Mesendoderm (in vitro differentiated cells): ENCODE measurements around the gene FAM76B.

Source experiments
- DNase-seq: peaks from one replicate; pipeline ENCODE4 v3.0.0; 2013
- H2AK5ac ChIP-seq: 2 replicates; pipeline ENCODE4 v1.6.1; 2013; ENCODE audit warnings: low read length, inconsistent platforms
- H2BK120ac ChIP-seq: 2 replicates; pipeline ENCODE4 v1.6.1; 2013; ENCODE audit warnings: low read depth, mild to moderate bottlenecking, low read length, moderate library complexity, mixed read lengths
- H2BK15ac ChIP-seq: replicated peaks from 2 replicates; pipeline ENCODE4 v1.6.1; 2013; ENCODE audit warnings: low read depth, mild to moderate bottlenecking, moderate library complexity
- H2BK5ac ChIP-seq: 2 replicates; pipeline ENCODE4 v1.6.1; 2013; ENCODE audit warnings: low read length, inconsistent platforms
- H3K18ac ChIP-seq: 2 replicates; pipeline ENCODE4 v1.6.1; 2013; ENCODE audit warnings: mild to moderate bottlenecking, low read length, mixed read lengths
- H3K23ac ChIP-seq: one replicate; pipeline ENCODE4 v1.6.1; 2013; ENCODE audit warnings: low read length
- H3K27ac ChIP-seq: 2 replicates; pipeline ENCODE4 v1.5.1; 2013; ENCODE audit warnings: low read depth, mild to moderate bottlenecking, inconsistent platforms, low read length, moderate library complexity
- H3K27me3 ChIP-seq: 2 replicates; pipeline ENCODE4 v1.6.1; 2013; ENCODE audit warnings: low read length, control low read depth, mild to moderate bottlenecking, inconsistent platforms; ENCODE audit not compliant: insufficient read depth, poor library complexity
- H3K36me3 ChIP-seq: 2 replicates; pipeline ENCODE4 v1.6.1; 2013; ENCODE audit warnings: low read length, inconsistent platforms; ENCODE audit not compliant: control insufficient read depth, insufficient read depth
- H3K4ac ChIP-seq: one replicate; pipeline ENCODE4 v1.6.1; 2013; ENCODE audit warnings: low read depth, mild to moderate bottlenecking, low read length, moderate library complexity
- H3K4me1 ChIP-seq: 2 replicates; pipeline ENCODE4 v1.6.1; 2013; ENCODE audit warnings: low read depth, low read length, inconsistent platforms; ENCODE audit not compliant: control insufficient read depth
- H3K4me2 ChIP-seq: 2 replicates; pipeline ENCODE4 v1.6.1; 2013; ENCODE audit warnings: low read length
- H3K4me3 ChIP-seq: 2 replicates; pipeline ENCODE4 v1.5.1; 2013; ENCODE audit warnings: mild to moderate bottlenecking, low read length
- H3K56ac ChIP-seq: one replicate; pipeline ENCODE4 v1.6.1; 2013; ENCODE audit warnings: low read length
- H3K79me1 ChIP-seq: 2 replicates; pipeline ENCODE4 v1.6.1; 2013; ENCODE audit warnings: low read length, inconsistent platforms
- H3K79me2 ChIP-seq: 2 replicates; pipeline ENCODE4 v1.6.1; 2013; ENCODE audit warnings: mild to moderate bottlenecking, low read length; ENCODE audit not compliant: control insufficient read depth, insufficient read depth
- H3K9ac ChIP-seq: 2 replicates; pipeline ENCODE4 v1.6.1; 2013; ENCODE audit warnings: low read length, inconsistent platforms
- H4K5ac ChIP-seq: one replicate; pipeline ENCODE4 v1.6.1; 2013; ENCODE audit warnings: low read length
- H4K8ac ChIP-seq: one replicate; pipeline ENCODE4 v1.6.1; 2013; ENCODE audit warnings: low read depth, mild to moderate bottlenecking, control low read depth, low read length, moderate library complexity
- WGBS: extraction: QIAGEN DNeasy Blood & Tissue Kit; methylation state at CpG from one replicate; pipeline ENCODE4 v1.1.7; 2013; ENCODE audit warnings: low lambda C conversion rate, missing lambda C conversion rate; ENCODE audit not compliant: insufficient coverage; ENCODE audit errors: extremely low coverage; 5-methylcytosine and 5-hydroxymethylcytosine counted together

FAM76B gene

GRCh38 chr11:95727620-95728019 lies 62.0 kb downstream of the FAM76B start:
- Histone ChIP-seq H3K79me1 (no peaks in the 10 kb centered on the region), H2AK5ac (no peak overlapping the region), H2BK15ac (no peak overlapping the region), H2BK120ac (no peak overlapping the region), H3K56ac (no peak overlapping the region), H3K36me3 (no peaks in the 10 kb centered on the region), H4K8ac (no peak overlapping the region), H3K4me2 (no peak overlapping the region), H3K4me3 (no peak overlapping the region), H3K27ac (no peak overlapping the region), H3K27me3 (no peaks in the 10 kb centered on the region), H2BK5ac (no peak overlapping the region), H3K9ac (no peak overlapping the region), H3K4me1 (no peaks in the 10 kb centered on the region), H3K23ac (no peak overlapping the region), H3K18ac (no peak overlapping the region), H3K79me2 (no peaks in the 10 kb centered on the region), H4K5ac (no peak overlapping the region), H3K4ac (no peak overlapping the region)
- WGBS = no CpG with 5 or more reads among the region's 6 CpGs
- DNase-seq = no peak

- no peak for DNase-seq
- no peaks in the 10 kb centered on the region for H3K36me3 ChIP-seq
- H3K4me1 ChIP-seq = no peaks in the 10 kb centered on the region
- H3K79me1 ChIP-seq = no peaks in the 10 kb centered on the region
- H4K5ac ChIP-seq = no peak overlapping the region
- no peaks in the 10 kb centered on the region for H3K79me2 ChIP-seq
- H3K9ac ChIP-seq = no peak overlapping the region
- H3K4me2 ChIP-seq = no peak overlapping the region
- H3K4me3 ChIP-seq = no peak overlapping the region
- no peak overlapping the region for H4K8ac ChIP-seq
- H3K23ac ChIP-seq = no peak overlapping the region
- H3K4ac ChIP-seq = no peak overlapping the region
- H3K18ac ChIP-seq = no peak overlapping the region
- H2BK15ac ChIP-seq = no peak overlapping the region
- H2BK120ac ChIP-seq = no peak overlapping the region
- H2AK5ac ChIP-seq = no peak overlapping the region
- no peak overlapping the region for H3K56ac ChIP-seq
- H2BK5ac ChIP-seq = no peak overlapping the region
- H3K27me3 ChIP-seq = no peaks in the 10 kb centered on the region
- WGBS = no CpG with 5 or more reads among the region's 2 CpGs
- H3K27ac ChIP-seq = no peak overlapping the region
These were observed 62.5 kb downstream of the FAM76B start for GRCh38 chr11:95727111-95727510.

GRCh38 chr11:95725196-95725595 lies 64.4 kb downstream of the FAM76B start:
- H4K5ac ChIP-seq = no peak overlapping the region
- no peak overlapping the region for H2AK5ac ChIP-seq
- no peak overlapping the region for H2BK120ac ChIP-seq
- H3K27me3 ChIP-seq = no peaks in the 10 kb centered on the region
- WGBS = no CpG with 5 or more reads among the region's 1 CpG
- no peak overlapping the region for H3K56ac ChIP-seq
- no peak overlapping the region for H4K8ac ChIP-seq
- no peaks in the 10 kb centered on the region for H3K4me1 ChIP-seq
- no peaks in the 10 kb centered on the region for H3K79me1 ChIP-seq
- H3K4me3 ChIP-seq = no peak overlapping the region
- H3K23ac ChIP-seq = no peak overlapping the region
- H2BK5ac ChIP-seq = no peak overlapping the region
- no peak overlapping the region for H3K4me2 ChIP-seq
- H3K27ac ChIP-seq = no peak overlapping the region
- H2BK15ac ChIP-seq = no peak overlapping the region
- no peaks in the 10 kb centered on the region for H3K79me2 ChIP-seq
- DNase-seq = no peak
- H3K18ac ChIP-seq = no peak overlapping the region
- H3K9ac ChIP-seq = no peak overlapping the region
- no peaks in the 10 kb centered on the region for H3K36me3 ChIP-seq
- H3K4ac ChIP-seq = no peak overlapping the region

GRCh38 chr11:95723361-95723942 lies 66.1 kb downstream of the FAM76B start:
- no peak overlapping the region for H2BK120ac ChIP-seq
- no peak overlapping the region for H2AK5ac ChIP-seq
- no peak overlapping the region for H3K18ac ChIP-seq
- DNase-seq = no peak
- H3K36me3 ChIP-seq = no peaks in the 10 kb centered on the region
- H3K4me3 ChIP-seq = no peak overlapping the region
- WGBS = no CpG with 5 or more reads among the region's 3 CpGs
- no peak overlapping the region for H3K9ac ChIP-seq
- no peaks in the 10 kb centered on the region for H3K4me1 ChIP-seq
- no peaks in the 10 kb centered on the region for H3K79me1 ChIP-seq
- H2BK15ac ChIP-seq = no peak overlapping the region
- H3K79me2 ChIP-seq = no peaks in the 10 kb centered on the region
- no peak overlapping the region for H3K56ac ChIP-seq
- no peak overlapping the region for H3K27ac ChIP-seq
- H3K23ac ChIP-seq = no peak overlapping the region
- H3K27me3 ChIP-seq = no peaks in the 10 kb centered on the region
- no peak overlapping the region for H2BK5ac ChIP-seq
- no peak overlapping the region for H3K4ac ChIP-seq
- no peak overlapping the region for H4K5ac ChIP-seq
- H4K8ac ChIP-seq = no peak overlapping the region
- H3K4me2 ChIP-seq = no peak overlapping the region

GRCh38 chr11:95720195-95720594 lies 69.4 kb downstream of the FAM76B start:
- Histone ChIP-seq H3K27ac (no peak overlapping the region), H3K79me1 (no peaks in the 10 kb centered on the region), H2BK120ac (no peak overlapping the region), H2AK5ac (no peak overlapping the region), H3K79me2 (no peaks in the 10 kb centered on the region), H3K4me3 (no peak overlapping the region), H3K4ac (no peak overlapping the region), H3K9ac (no peak overlapping the region), H3K56ac (no peak overlapping the region), H2BK15ac (no peak overlapping the region), H4K5ac (no peak overlapping the region), H3K36me3 (no peaks in the 10 kb centered on the region), H4K8ac (no peak overlapping the region), H2BK5ac (no peak overlapping the region), H3K27me3 (no peaks in the 10 kb centered on the region), H3K4me2 (no peak overlapping the region), H3K18ac (no peak overlapping the region), H3K4me1 (no peaks in the 10 kb centered on the region), H3K23ac (no peak overlapping the region)
- no CpG with 5 or more reads among the region's 3 CpGs for WGBS
- no peak for DNase-seq
